ENCODE data around the gene PCDHB8.
"Not testable (repeated sequence)": the region's sequence is repeated elsewhere in the genome, so short reads cannot be mapped to it uniquely, and the experiment has no call there.

The PCDHB8 gene

GRCh38 chr5:141155540-141156374 lies 21.8 kb upstream of the PCDHB8 start:
- no peak for DNase-seq
- no peaks in the 10 kb centered on the region for H3K9me2 ChIP-seq (replicated peaks; ENCODE audit: insufficient read depth, low read length)
- H4K20me1 ChIP-seq (ENCODE audit: insufficient read depth, low read length), result no peaks in the 10 kb centered on the region
- no peaks in the 10 kb centered on the region for H3K79me2 ChIP-seq (ENCODE audit: low read length)
- TF ChIP-seq EZH2phosphoT487 (IDR thresholded peaks at IDR 0.05; ENCODE audit: low read length) (no peak), CTCF (IDR thresholded peaks at IDR 0.05; ENCODE audit: low read length) (peak; percentile 43)
- H3K4me1 ChIP-seq (ENCODE audit: low read length), result no peaks in the 10 kb centered on the region
- no peak overlapping the region for H3K27ac ChIP-seq (ENCODE audit: low read length)
- no peaks in the 10 kb centered on the region for H3K36me3 ChIP-seq (replicated peaks; ENCODE audit: insufficient read depth, low read length)
- no peaks in the 10 kb centered on the region for H3K27me3 ChIP-seq (replicated peaks; ENCODE audit: insufficient read depth, low read length)
- no peaks in the 10 kb centered on the region for H3K9me3 ChIP-seq (replicated peaks; ENCODE audit: insufficient read depth, low read length)
- H3K9ac ChIP-seq (ENCODE audit: low read length), result no peak overlapping the region
- H3F3A ChIP-seq (ENCODE audit: insufficient read depth, low read length), result no peaks in the 10 kb centered on the region
- no peak overlapping the region for H3K4me3 ChIP-seq (ENCODE audit: low read length)
- no peak overlapping the region for H3K4me2 ChIP-seq (ENCODE audit: low read depth, low read length)
- no peak overlapping the region for H2AFZ ChIP-seq (ENCODE audit: low read length)

GRCh38 chr5:141157356-141157755 lies 20.2 kb upstream of the PCDHB8 start:
- not testable (repeated sequence) for H3K9ac ChIP-seq (ENCODE audit: low read length); H3K36me3 ChIP-seq (replicated peaks; ENCODE audit: insufficient read depth, low read length); H3F3A ChIP-seq (ENCODE audit: insufficient read depth, low read length); H3K9me3 ChIP-seq (replicated peaks; ENCODE audit: insufficient read depth, low read length); H3K4me1 ChIP-seq (ENCODE audit: low read length); H4K20me1 ChIP-seq (ENCODE audit: insufficient read depth, low read length); H3K4me3 ChIP-seq (ENCODE audit: low read length); H2AFZ ChIP-seq (ENCODE audit: low read length); H3K27ac ChIP-seq (ENCODE audit: low read length); H3K9me2 ChIP-seq (replicated peaks; ENCODE audit: insufficient read depth, low read length); DNase-seq; H3K27me3 ChIP-seq (replicated peaks; ENCODE audit: insufficient read depth, low read length); H3K4me2 ChIP-seq (ENCODE audit: low read depth, low read length); H3K79me2 ChIP-seq (ENCODE audit: low read length)

GRCh38 chr5:141157901-141158300 lies 19.7 kb upstream of the PCDHB8 start:
- not testable (repeated sequence) for DNase-seq; H3K27ac ChIP-seq (ENCODE audit: low read length); H3K9me3 ChIP-seq (replicated peaks; ENCODE audit: insufficient read depth, low read length); H3K27me3 ChIP-seq (replicated peaks; ENCODE audit: insufficient read depth, low read length); H2AFZ ChIP-seq (ENCODE audit: low read length); H3K36me3 ChIP-seq (replicated peaks; ENCODE audit: insufficient read depth, low read length); H3K4me1 ChIP-seq (ENCODE audit: low read length); H3F3A ChIP-seq (ENCODE audit: insufficient read depth, low read length); H3K9ac ChIP-seq (ENCODE audit: low read length); H3K79me2 ChIP-seq (ENCODE audit: low read length); H3K4me2 ChIP-seq (ENCODE audit: low read depth, low read length); H4K20me1 ChIP-seq (ENCODE audit: insufficient read depth, low read length); H3K4me3 ChIP-seq (ENCODE audit: low read length); H3K9me2 ChIP-seq (replicated peaks; ENCODE audit: insufficient read depth, low read length)

- Histone ChIP-seq H2AFZ (ENCODE audit: low read length) (peak within 1 kb of the TSS; percentile 67), H3K79me2 (ENCODE audit: low read length) (no peaks in the 10 kb centered on the region), H3K4me2 (ENCODE audit: low read depth, low read length) (peak within 1 kb of the TSS; percentile 56)
Observed at GRCh38 chr5:141172381-141173204, 5.0 kb upstream of the PCDHB8 start, which contains the start of gene PCDHB7. Gene PCDHB7 (plus strand): TSS chr5:141172644. CDS start chr5:141172836, 192 bp downstream.

GRCh38 chr5:141174291-141175104 lies 3.1 kb upstream of the PCDHB8 start:
- H3F3A ChIP-seq (ENCODE audit: insufficient read depth, low read length); H3K79me2 ChIP-seq (ENCODE audit: low read length); H3K4me2 ChIP-seq (ENCODE audit: low read depth, low read length); H2AFZ ChIP-seq (ENCODE audit: low read length); H3K9ac ChIP-seq (ENCODE audit: low read length); DNase-seq; H3K27ac ChIP-seq (ENCODE audit: low read length); H4K20me1 ChIP-seq (ENCODE audit: insufficient read depth, low read length); H3K4me3 ChIP-seq (ENCODE audit: low read length); H3K9me2 ChIP-seq (replicated peaks; ENCODE audit: insufficient read depth, low read length); H3K9me3 ChIP-seq (replicated peaks; ENCODE audit: insufficient read depth, low read length); H3K4me1 ChIP-seq (ENCODE audit: low read length); H3K36me3 ChIP-seq (replicated peaks; ENCODE audit: insufficient read depth, low read length); H3K27me3 ChIP-seq (replicated peaks; ENCODE audit: insufficient read depth, low read length): not testable (repeated sequence)

More at GRCh38 chr5:141172381-141173204, 5.0 kb upstream of the PCDHB8 start, which contains the start of gene PCDHB7:
- TF ChIP-seq CTCF (IDR thresholded peaks at IDR 0.05; ENCODE audit: low read length), result peak; percentile 83
- TF ChIP-seq EZH2phosphoT487 (IDR thresholded peaks at IDR 0.05; ENCODE audit: low read length), result no peak
- peak within 1 kb of the TSS; percentile 52 for H3K4me3 ChIP-seq (ENCODE audit: low read length)
- H3K27me3 ChIP-seq (replicated peaks; ENCODE audit: insufficient read depth, low read length), result no peaks in the 10 kb centered on the region; the same call in 1 of the 2 replicates
- H3K9me2 ChIP-seq (replicated peaks; ENCODE audit: insufficient read depth, low read length), result no peaks in the 10 kb centered on the region
- H4K20me1 ChIP-seq (ENCODE audit: insufficient read depth, low read length), result no peaks in the 10 kb centered on the region
- no peak within 1 kb of the TSS for H3K9ac ChIP-seq (ENCODE audit: low read length)
- DNase-seq, result peak; percentile 49
- H3K27ac ChIP-seq (ENCODE audit: low read length), result no peak within 1 kb of the TSS
- no peaks in the 10 kb centered on the region for H3F3A ChIP-seq (ENCODE audit: insufficient read depth, low read length)
- no peaks in the 10 kb centered on the region for H3K36me3 ChIP-seq (replicated peaks; ENCODE audit: insufficient read depth, low read length)
- H3K4me1 ChIP-seq (ENCODE audit: low read length), result no peaks in the 10 kb centered on the region
- H3K9me3 ChIP-seq (replicated peaks; ENCODE audit: insufficient read depth, low read length), result no peaks in the 10 kb centered on the region

Data from MM.1S (cell line).